ENCODE data around the gene CHAT. TPM values are rescaled to one million over a fixed set of nuclear protein-coding genes. Genes with fewer than 3 reads are reported as not detected.

The CHAT gene
- total RNA-seq (2021), result not detected in 2 replicates
- long read RNA-seq, result 0 reads

DNA sequence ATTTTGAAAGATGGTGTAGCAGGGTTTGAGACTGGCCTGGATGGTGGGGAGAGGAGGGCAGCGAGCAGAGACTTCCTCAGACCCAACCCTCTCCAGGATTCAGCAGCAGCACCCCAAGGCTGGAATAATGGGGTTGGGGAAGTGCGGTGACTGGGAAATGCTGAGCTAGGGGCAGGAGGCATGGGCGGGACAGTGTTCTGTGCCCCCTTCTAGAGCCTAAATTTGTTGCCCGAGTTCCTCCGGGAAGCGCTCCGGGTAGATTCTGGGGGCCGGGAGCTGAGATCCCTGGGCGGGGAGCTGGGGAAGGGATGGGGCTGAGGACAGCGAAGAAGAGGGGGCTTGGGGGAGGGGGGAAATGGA, at the start of gene CHAT:
CHAT (plus strand) TSS at position 156 of the 360 bp plus-strand sequence; CDS start at position 309, 153 bp downstream.
- no peak within 1 kb of the TSS for H2BK20ac ChIP-seq (ENCODE audit: low read depth, low read length, poor library complexity, severe bottlenecking)
- H3K9ac ChIP-seq (ENCODE audit: extremely low read depth, insufficient read length, low read length), result no peak within 1 kb of the TSS
- no peaks in the 10 kb centered on the region for H4K20me1 ChIP-seq (ENCODE audit: control insufficient read depth, insufficient read depth, insufficient read length)
- H4K5ac ChIP-seq (ENCODE audit: insufficient read length, low read depth, low read length), result no peak within 1 kb of the TSS
- H2BK15ac ChIP-seq (ENCODE audit: low read depth, low read length), result no peak within 1 kb of the TSS
- Mint-ChIP-seq H3K36me3 (ENCODE audit: insufficient read depth in 1 of 3, low read depth in 3 of 3) (no peaks in the 10 kb centered on the region; a peak in 1 of 7 replicates), H3K4me1 (peaks cover 27 to 45% of the 10 kb centered on the region in 2 experiments), H3K9me3 (peaks cover 0 to 7% of the 10 kb centered on the region in 2 experiments; a peak in 3 of 5 replicates), H3K27me3 (ENCODE audit: low read depth) (peaks cover 99% of the 10 kb centered on the region), H3K4me3 (peak within 1 kb of the TSS; percentile 25 to 75), H3K27ac (no peak within 1 kb of the TSS)
- H2BK5ac ChIP-seq (ENCODE audit: insufficient read length, low read length), result no peak within 1 kb of the TSS
- H3K4ac ChIP-seq (ENCODE audit: low read depth, low read length), result no peak within 1 kb of the TSS
- H2AK5ac ChIP-seq (ENCODE audit: insufficient read length, low read length), result no peak within 1 kb of the TSS
- DNase-seq, result no peak
- no peak within 1 kb of the TSS for H2BK120ac ChIP-seq (ENCODE audit: low read depth, low read length, poor library complexity, severe bottlenecking)
- no peak within 1 kb of the TSS for H3K27ac ChIP-seq (ENCODE audit: insufficient read length, low read depth, low read length)
- H3K9me3 ChIP-seq (ENCODE audit: control insufficient read depth, low read depth, low read length), result no peaks in the 10 kb centered on the region
- H3K79me1 ChIP-seq (ENCODE audit: insufficient read depth, low read depth, low read length, poor library complexity, severe bottlenecking), result no peaks in the 10 kb centered on the region
- no peak within 1 kb of the TSS for H2AFZ ChIP-seq (ENCODE audit: low read length)
- no peak within 1 kb of the TSS for H3K14ac ChIP-seq (ENCODE audit: insufficient read depth, low read length)
- no peak within 1 kb of the TSS for H4K91ac ChIP-seq (ENCODE audit: insufficient read length, low read depth, low read length)
- no peak within 1 kb of the TSS for H3K18ac ChIP-seq (ENCODE audit: insufficient read length, low read depth, low read length)
- no peak within 1 kb of the TSS for H3T11ph ChIP-seq (ENCODE audit: low read length)
- TF ChIP-seq, protein P1, sequence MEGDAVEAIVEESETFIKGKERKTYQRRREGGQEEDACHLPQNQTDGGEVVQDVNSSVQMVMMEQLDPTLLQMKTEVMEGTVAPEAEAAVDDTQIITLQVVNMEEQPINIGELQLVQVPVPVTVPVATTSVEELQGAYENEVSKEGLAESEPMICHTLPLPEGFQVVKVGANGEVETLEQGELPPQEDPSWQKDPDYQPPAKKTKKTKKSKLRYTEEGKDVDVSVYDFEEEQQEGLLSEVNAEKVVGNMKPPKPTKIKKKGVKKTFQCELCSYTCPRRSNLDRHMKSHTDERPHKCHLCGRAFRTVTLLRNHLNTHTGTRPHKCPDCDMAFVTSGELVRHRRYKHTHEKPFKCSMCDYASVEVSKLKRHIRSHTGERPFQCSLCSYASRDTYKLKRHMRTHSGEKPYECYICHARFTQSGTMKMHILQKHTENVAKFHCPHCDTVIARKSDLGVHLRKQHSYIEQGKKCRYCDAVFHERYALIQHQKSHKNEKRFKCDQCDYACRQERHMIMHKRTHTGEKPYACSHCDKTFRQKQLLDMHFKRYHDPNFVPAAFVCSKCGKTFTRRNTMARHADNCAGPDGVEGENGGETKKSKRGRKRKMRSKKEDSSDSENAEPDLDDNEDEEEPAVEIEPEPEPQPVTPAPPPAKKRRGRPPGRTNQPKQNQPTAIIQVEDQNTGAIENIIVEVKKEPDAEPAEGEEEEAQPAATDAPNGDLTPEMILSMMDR (conservative IDR thresholded peaks at IDR 0.05), result no peak
- no peaks in the 10 kb centered on the region; the same call in 1 of the 2 replicates for H3K4me1 ChIP-seq (ENCODE audit: insufficient read depth, low read length)
- no peaks in the 10 kb centered on the region for H3K79me2 ChIP-seq (ENCODE audit: insufficient read depth, low read length)
- peaks cover 24% of the 10 kb centered on the region for H3K23me2 ChIP-seq (ENCODE audit: insufficient read length, low read depth, low read length, poor library complexity, severe bottlenecking)
- H3K27me3 ChIP-seq (ENCODE audit: insufficient read depth, low read length), result peaks cover 72% of the 10 kb centered on the region
- no CpG with 5 or more reads among the region's 10 CpGs for WGBS (ENCODE audit: extremely low coverage, insufficient read length, low lambda C conversion rate)
- H3K56ac ChIP-seq (ENCODE audit: insufficient read length, low read depth, low read length), result no peak within 1 kb of the TSS
- H2BK12ac ChIP-seq (ENCODE audit: insufficient read length, low read depth, low read length), result no peak within 1 kb of the TSS
- H3K23ac ChIP-seq (ENCODE audit: insufficient read length, low read depth, low read length), result no peak within 1 kb of the TSS
- H4K8ac ChIP-seq (replicated peaks; ENCODE audit: insufficient read length, low read depth, low read length), result no peak within 1 kb of the TSS
- H3K4me2 ChIP-seq (ENCODE audit: insufficient read depth, insufficient read length, low read length), result peak within 1 kb of the TSS; percentile 36
